ENCODE data around the gene KIF21A. TPM values are rescaled to one million over a fixed set of nuclear protein-coding genes. Genes with fewer than 3 reads are reported as not detected.

The KIF21A gene
- total and polyA plus RNA-seq, 12 donors: 11.4 to 71.8 (median 49.9) TPM

GRCh38 chr12:39403376-39403775 is 39.5 kb downstream of the KIF21A start:
- Histone ChIP-seq H3K36me3 (no peaks in the 10 kb centered on the region), H3K9me3 (no peaks in the 10 kb centered on the region), H3K4me1 (peaks cover 0 to 65% (median 22%) of the 10 kb centered on the region in 9 donors), H3K27me3 (no peaks in the 10 kb centered on the region), H3K27ac (peak overlapping the region in 4 of 10 donors; percentile 7 to 72 (median 32)), H3K4me3 (no peak overlapping the region)
- no peak for ATAC-seq
- no peak for DNase-seq
- TF ChIP-seq, protein P1, sequence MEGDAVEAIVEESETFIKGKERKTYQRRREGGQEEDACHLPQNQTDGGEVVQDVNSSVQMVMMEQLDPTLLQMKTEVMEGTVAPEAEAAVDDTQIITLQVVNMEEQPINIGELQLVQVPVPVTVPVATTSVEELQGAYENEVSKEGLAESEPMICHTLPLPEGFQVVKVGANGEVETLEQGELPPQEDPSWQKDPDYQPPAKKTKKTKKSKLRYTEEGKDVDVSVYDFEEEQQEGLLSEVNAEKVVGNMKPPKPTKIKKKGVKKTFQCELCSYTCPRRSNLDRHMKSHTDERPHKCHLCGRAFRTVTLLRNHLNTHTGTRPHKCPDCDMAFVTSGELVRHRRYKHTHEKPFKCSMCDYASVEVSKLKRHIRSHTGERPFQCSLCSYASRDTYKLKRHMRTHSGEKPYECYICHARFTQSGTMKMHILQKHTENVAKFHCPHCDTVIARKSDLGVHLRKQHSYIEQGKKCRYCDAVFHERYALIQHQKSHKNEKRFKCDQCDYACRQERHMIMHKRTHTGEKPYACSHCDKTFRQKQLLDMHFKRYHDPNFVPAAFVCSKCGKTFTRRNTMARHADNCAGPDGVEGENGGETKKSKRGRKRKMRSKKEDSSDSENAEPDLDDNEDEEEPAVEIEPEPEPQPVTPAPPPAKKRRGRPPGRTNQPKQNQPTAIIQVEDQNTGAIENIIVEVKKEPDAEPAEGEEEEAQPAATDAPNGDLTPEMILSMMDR (IDR thresholded peaks at IDR 0.05): no peak
- intact Hi-C loops (cut with DNase I): no loop called here

- Histone ChIP-seq H3K27me3 (no peaks in the 10 kb centered on the region), H3K9me3 (no peaks in the 10 kb centered on the region), H3K4me1 (peaks cover 0 to 66% (median 22%) of the 10 kb centered on the region in 9 donors), H3K27ac (peak overlapping the region in 5 of 10 donors; percentile 7 to 72 (median 51)), H3K4me3 (no peak overlapping the region), H3K36me3 (no peaks in the 10 kb centered on the region)
- intact Hi-C loops (cut with DNase I): no loop called here
- TF ChIP-seq, protein P1 (IDR thresholded peaks at IDR 0.05): no peak
- DNase-seq (no peak), ATAC-seq (peak in 4 of 8 donors; percentile 61 to 89 (median 65))
These were observed 40.0 kb downstream of the KIF21A start for GRCh38 chr12:39402922-39403321.

- H3K36me3 ChIP-seq: no peaks in the 10 kb centered on the region
- H3K4me1 ChIP-seq: peaks cover 0 to 79% (median 22%) of the 10 kb centered on the region in 9 donors
- no peaks in the 10 kb centered on the region for H3K27me3 ChIP-seq
- peak in 1 of 2 donors; percentile 22 for DNase-seq
- H3K4me3 ChIP-seq: no peak overlapping the region
- peak overlapping the region in 7 of 10 donors; percentile 17 to 72 (median 43) for H3K27ac ChIP-seq
- WGBS, 2 donors: 9 to 33% methylated on average over 2 of the region's 2 CpGs
- TF ChIP-seq, protein P1 (IDR thresholded peaks at IDR 0.05): no peak
- intact Hi-C loops (cut with DNase I): no loop called here
- H3K9me3 ChIP-seq: no peaks in the 10 kb centered on the region
- ATAC-seq: peak in 6 of 8 donors; percentile 63 to 73 (median 67)
These were observed 41.5 kb downstream of the KIF21A start for GRCh38 chr12:39401459-39401858.

DNA sequence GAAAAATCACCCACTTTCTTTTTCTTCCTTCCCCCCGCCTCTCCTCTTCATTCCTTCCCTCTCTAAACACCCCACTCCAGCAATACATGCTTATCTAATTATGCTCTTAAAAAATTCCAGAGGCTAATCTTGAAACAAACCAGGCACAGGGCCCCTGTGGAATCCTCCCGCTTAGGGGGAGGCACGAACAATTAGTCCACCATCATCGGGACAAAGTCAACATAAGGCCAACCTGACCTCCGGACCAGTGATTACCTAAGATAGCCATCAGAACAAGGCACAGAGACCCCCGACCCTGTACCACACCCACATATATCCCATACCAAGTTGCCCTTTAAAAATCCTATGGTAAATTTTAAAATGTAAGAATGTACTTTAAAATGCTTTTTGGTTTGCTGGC is 47.1 kb downstream of the KIF21A start:
- peaks cover 0 to 78% (median 22%) of the 10 kb centered on the region in 9 donors for H3K4me1 ChIP-seq
- H3K27ac ChIP-seq: peak overlapping the region; percentile 36 to 79 (median 71)
- 11 to 22% methylated on average over 6 of the region's 6 CpGs for WGBS, 2 donors
- TF ChIP-seq, protein P1 (IDR thresholded peaks at IDR 0.05): no peak
- H3K36me3 ChIP-seq: no peaks in the 10 kb centered on the region
- ATAC-seq (peak; percentile 65 to 88 (median 82)), DNase-seq (peak in 1 of 2 donors; percentile 38)
- intact Hi-C loops (cut with DNase I): loop anchor here in 2 of 10 donors (5.0 kb wide), 1 partner anchor 46 kb away; the partner anchor contains the start of gene KIF21A (in 2 of the 2)
- no peaks in the 10 kb centered on the region for H3K9me3 ChIP-seq
- peak overlapping the region in 6 of 10 donors; percentile 11 to 36 (median 32) for H3K4me3 ChIP-seq
- H3K27me3 ChIP-seq: no peaks in the 10 kb centered on the region
